Measurements from ENCODE around the gene RAPGEF2. TPM values are rescaled to one million over a fixed set of nuclear protein-coding genes. Genes with fewer than 3 reads are reported as not detected.

RAPGEF2 gene
- total and polyA plus RNA-seq, 9 of the 15 experiments (the other 6 are each of a cell fraction or from before 2014, with no cell fraction given): 3.1 to 32.6 (median 23.1) TPM

- DNase-seq (ENCODE audit: extremely low read depth in 1 of 4, low spot score in 3 of 4): no peak
- POLR2A ChIA-PET: no interaction called here
- Histone ChIP-seq H3K9me3 (replicated peaks; ENCODE audit: control insufficient read depth, insufficient read depth, low read depth, low read length) (no peaks in the 10 kb centered on the region; the same call in 1 of the 2 replicates), H3K9ac (ENCODE audit: insufficient read depth in 1 of 2, low read depth in 2 of 2, low read length in 2 of 2) (no peak overlapping the region), H3K79me2 (ENCODE audit: control insufficient read depth, insufficient read depth, low read length) (no peaks in the 10 kb centered on the region), H2AFZ (ENCODE audit: low read depth, low read length) (no peak overlapping the region), H3K36me3 (ENCODE audit: control insufficient read depth, insufficient read depth, low read length) (0 out of 3 replicates have a peak, but pooled peaks cover 2% of the 10 kb centered on the region), H3K4me2 (ENCODE audit: insufficient read depth, low read length) (no peak overlapping the region), H3K27me3 (ENCODE audit: control insufficient read depth in 2 of 2, insufficient read depth in 2 of 2, low read length in 2 of 2) (no peaks in the 10 kb centered on the region), H3K4me1 (replicated peaks in 1 of 2; ENCODE audit: control insufficient read depth in 2 of 2, insufficient read depth in 2 of 2, low read length in 2 of 2) (no peaks in the 10 kb centered on the region), H4K20me1 (replicated peaks; ENCODE audit: control insufficient read depth, insufficient read depth, low read length) (no peaks in the 10 kb centered on the region), H3K9me1 (ENCODE audit: control insufficient read depth, insufficient read depth, low read length) (no peaks in the 10 kb centered on the region), H3K4me3 (no peak overlapping the region), H3K27ac (ENCODE audit: extremely low read depth, low read depth, low read length) (no peak overlapping the region)
- no peak; the same call in 2 of the 3 replicates for ATAC-seq
- CTCF ChIA-PET (ENCODE audit: low intra/inter-chr PET ratio): no interaction called here
- BruUV-seq (replicated peaks): no TSS peak
- in situ Hi-C loops (cut with MboI): no loop called here
- FAIRE-seq: no peak
- peak; percentile 53 for TF ChIP-seq ATF3 (IDR thresholded peaks at IDR 0.05)
- TF ChIP-seq ATF3 (CRISPR knock-in tag; conservative IDR thresholded peaks at IDR 0.05): no peak
- TF ChIP-seq CTBP1 (IDR thresholded peaks at IDR 0.05; ENCODE audit: borderline replicate concordance): no peak
- no peak for TF ChIP-seq CEBPG (CRISPR knock-in tag; IDR thresholded peaks at IDR 0.05)
- TF ChIP-seq CEBPG (tag; conservative IDR thresholded peaks at IDR 0.05 in 1 of 2, IDR thresholded peaks at IDR 0.05 in 1 of 2): peak in 1 of 2 experiments; percentile 68; a peak in 2 of 4 replicates
- no peak for TF ChIP-seq BDP1 (IDR thresholded peaks at IDR 0.05; ENCODE audit: insufficient read depth, insufficient read length)
- no peak for TF ChIP-seq ZNF324 (CRISPR knock-in tag; IDR thresholded peaks at IDR 0.05)
- no peak for TF ChIP-seq TCF15 (CRISPR knock-in tag; IDR thresholded peaks at IDR 0.05)
- no peak for TF ChIP-seq RBFOX2 (IDR thresholded peaks at IDR 0.05; ENCODE audit: low read depth, low read length)
- 0 out of 2 replicates have a peak, but pooled peaks have one; percentile 18 for TF ChIP-seq ATF7 (IDR thresholded peaks at IDR 0.05)
- 89% methylated on average over 7 of the region's 7 CpGs for WGBS (ENCODE audit: insufficient coverage, low coverage, missing lambda C conversion rate)
- intact Hi-C loops (cut with micrococcal nuclease): no loop called here
Measured at GRCh38 chr4:159248384-159249178, 145.7 kb downstream of the RAPGEF2 start.
